K562 (cell line): ENCODE results near the gene LRRC57. TPM values are rescaled to one million over a fixed set of nuclear protein-coding genes. Genes with fewer than 3 reads are reported as not detected.

ENCODE experiments used
- ATAC-seq: fragments of 200-7000 bp; cut with Tn5 transposase; 3 replicates; pipeline ENCODE4 v1.9.1; 2020; ENCODE audit warnings: moderate library complexity
- BruUV-seq: library from RNA; stranded (reverse); fragments of 400-500 nt; replicated peaks from 2 replicates; lab custom pipeline; 2021; lab: Mats Ljungman, UMichigan
- CTCF ChIA-PET: fragments of 300-600 bp; formaldehyde crosslinking; extraction: SDS; loops from one replicate; lab custom pipeline; 2021; ENCODE audit warnings: low intra/inter-chr PET ratio; lab: Yijun Ruan, JAX
- POLR2A ChIA-PET: fragments of 300-600, 350-650 bp; sonication (Branson Sonifier 250); formaldehyde crosslinking; extraction: SDS; loops from one replicate; lab custom pipeline; 2021; ENCODE audit warnings: antibody characterized with exemption, inconsistent platforms; lab: Yijun Ruan, JAX
- DNase-seq, 4 experiments: peaks; one replicate each; pipeline versions ENCODE4 v3.0.0 to v3.0.0-alpha.2; 2011 to 2018; ENCODE audit warnings: low spot score in 3 of 4, mixed read lengths in 3 of 4; ENCODE audit errors: extremely low read depth in 1 of 4
- FAIRE-seq: peaks from 2 replicates; lab custom pipeline; 2011; peaks lifted over from hg19 to GRCh38; lab: Jason Lieb, UNC
- H2AFZ ChIP-seq: 2 replicates; pipeline ENCODE4 v1.6.0; 2011; ENCODE audit warnings: low read depth, low read length, control low read depth, inconsistent platforms
- H3K27ac ChIP-seq: fragments of 200-600 bp; 3 replicates; pipeline ENCODE4 v1.8.0; 2011; ENCODE audit warnings: low read depth, mild to moderate bottlenecking, control low read depth, inconsistent platforms, low read length, moderate library complexity, mixed read lengths; ENCODE audit errors: extremely low read depth
- H3K27me3 ChIP-seq, 2 experiments: fragments of 300-600 bp in 1 of 2; 2 replicates in 1 of 2; 3 replicates in 1 of 2; pipeline versions ENCODE4 v1.6.0 to v1.8.0; 2011; ENCODE audit warnings: inconsistent platforms in 2 of 2, low read length in 2 of 2, mild to moderate bottlenecking in 1 of 2, mixed read lengths in 1 of 2, moderate library complexity in 1 of 2; ENCODE audit not compliant: control insufficient read depth in 2 of 2, insufficient read depth in 2 of 2
- H3K36me3 ChIP-seq: fragments of 300-600 bp; 3 replicates; pipeline ENCODE4 v1.8.0; 2011; ENCODE audit warnings: mild to moderate bottlenecking, low read length, inconsistent platforms; ENCODE audit not compliant: control insufficient read depth, insufficient read depth
- H3K4me1 ChIP-seq, 2 experiments: fragments of 200-600 bp in 1 of 2; replicated peaks in 1 of 2; 2 replicates in 1 of 2; 3 replicates in 1 of 2; pipeline versions ENCODE4 v1.5.1 to v1.8.0; 2011; ENCODE audit warnings: inconsistent platforms in 2 of 2, low read length in 2 of 2, mild to moderate bottlenecking in 1 of 2, mixed read lengths in 1 of 2, moderate library complexity in 1 of 2; ENCODE audit not compliant: control insufficient read depth in 2 of 2, insufficient read depth in 2 of 2
- H3K4me2 ChIP-seq: 2 replicates; pipeline ENCODE4 v1.6.1; 2011; ENCODE audit warnings: low read length, control low read depth, inconsistent platforms, mixed read lengths; ENCODE audit not compliant: insufficient read depth
- H3K4me3 ChIP-seq: fragments of 200-600 bp; sonication (generic), shearing (Covaris generic); 2 replicates; pipeline ENCODE4 v1.5.1; 2016; ENCODE audit warnings: control low read depth, inconsistent platforms
- H3K79me2 ChIP-seq: fragments of 200-600 bp; 3 replicates; pipeline ENCODE4 v1.8.0; 2011; ENCODE audit warnings: low read length, inconsistent platforms; ENCODE audit not compliant: control insufficient read depth, insufficient read depth
- H3K9ac ChIP-seq, 2 experiments: 2 replicates each; pipeline versions ENCODE4 v1.6.0 to v1.6.1; 2011; ENCODE audit warnings: low read depth in 2 of 2, low read length in 2 of 2, control low read depth in 1 of 2, inconsistent platforms in 1 of 2, mild to moderate bottlenecking in 1 of 2, mixed read lengths in 1 of 2; ENCODE audit not compliant: insufficient read depth in 1 of 2
- H3K9me1 ChIP-seq: one replicate; pipeline ENCODE4 v1.6.0; 2011; ENCODE audit warnings: inconsistent platforms, mild to moderate bottlenecking, low read length, moderate library complexity; ENCODE audit not compliant: control insufficient read depth, insufficient read depth
- H3K9me3 ChIP-seq: replicated peaks from 2 replicates; pipeline ENCODE4 v1.5.1; 2011; ENCODE audit warnings: low read depth, low read length, inconsistent platforms; ENCODE audit not compliant: control insufficient read depth, insufficient read depth
- H4K20me1 ChIP-seq: replicated peaks from 2 replicates; pipeline ENCODE4 v1.6.1; 2011; ENCODE audit warnings: low read length, inconsistent platforms, mixed read lengths; ENCODE audit not compliant: control insufficient read depth, insufficient read depth
- AFF4 ChIP-seq: sonication (generic); formaldehyde crosslinking; IDR thresholded peaks from 2 replicates; pipeline ENCODE4 v1.8.0; 2023; ENCODE audit warnings: mild to moderate bottlenecking, missing genetic modification reagents
- CSDE1 ChIP-seq, 2 experiments: fragments of 450-650 bp; IDR thresholded peaks; 2 replicates each; pipeline ENCODE4 v1.6.1; 2016; ENCODE audit warnings: mild to moderate bottlenecking in 1 of 2
- E2F6 ChIP-seq, 2 experiments: IDR thresholded peaks; 2 replicates each; pipeline ENCODE4 v1.6.1; 2011; ENCODE audit warnings: borderline replicate concordance in 1 of 2, control low read depth in 1 of 2, low read depth in 1 of 2, low read length in 1 of 2, mild to moderate bottlenecking in 1 of 2, mixed read lengths in 1 of 2, moderate library complexity in 1 of 2; ENCODE audit not compliant: insufficient read depth in 1 of 2, insufficient read length in 1 of 2, poor library complexity in 1 of 2, severe bottlenecking in 1 of 2; ENCODE audit errors: extremely low read depth in 1 of 2
- ESRRA ChIP-seq: fragments of 450-650 bp; IDR thresholded peaks from 2 replicates; pipeline ENCODE4 v1.6.1; 2014; ENCODE audit warnings: low read depth, mild to moderate bottlenecking, moderate library complexity, borderline replicate concordance
- MTA1 ChIP-seq: fragments of 450-650 bp; IDR thresholded peaks from 2 replicates; pipeline ENCODE4 v1.6.1; 2017; ENCODE audit warnings: borderline replicate concordance
- POLR2AphosphoS5 ChIP-seq: IDR thresholded peaks from 2 replicates; pipeline ENCODE4 v1.6.1; 2011; ENCODE audit warnings: mild to moderate bottlenecking, low read depth, low read length, moderate library complexity; ENCODE audit not compliant: control insufficient read depth, insufficient read depth
- POLR2H ChIP-seq: IDR thresholded peaks from 2 replicates; pipeline ENCODE4 v1.6.1; 2016; ENCODE audit warnings: missing genetic modification characterization, low read depth, mild to moderate bottlenecking, control low read depth, missing compliant biosample characterization, moderate library complexity
- ZNF639 ChIP-seq, 2 experiments: fragments of 200-800 bp in 1 of 2; sonication (Bioruptor generic) in 1 of 2; sonication (generic) in 1 of 2; formaldehyde crosslinking in 1 of 2; IDR thresholded peaks in 1 of 2; conservative IDR thresholded peaks in 1 of 2; 2 replicates each; pipeline versions ENCODE4 v1.5.0 to v1.6.1; 2016 to 2020; ENCODE audit warnings: missing compliant biosample characterization in 1 of 2, missing genetic modification characterization in 1 of 2, missing genetic modification reagents in 1 of 2
- WGBS: fragments of 100-300 bp; shearing (Covaris generic); methylation state at CpG from one replicate; pipeline ENCODE4 v1.1.6; 2016; ENCODE audit warnings: low coverage, mixed read lengths; ENCODE audit not compliant: insufficient coverage; ENCODE audit errors: missing lambda C conversion rate; 5-methylcytosine and 5-hydroxymethylcytosine counted together
- in situ Hi-C: fragments of 300-500 bp; cut with MboI; formaldehyde crosslinking; loops from 4 replicates; pipeline ENCODE4 v1.15.0; 2018; ENCODE audit warnings: inconsistent platforms, mixed read lengths
- intact Hi-C: fragments of 100-400 bp; cut with micrococcal nuclease; formaldehyde crosslinking; loops from 2 replicates; pipeline ENCODE4 v1.14.2; 2022
- polyA plus RNA-seq, 8 experiments: library from polyadenylated mRNA; depleted of rRNA in 4 of 8; stranded (reverse) in 5 of 8; unstranded in 3 of 8; fragments of >200 nt; fragmentation: Nextera tagmentation in 2 of 8; fragmentation: Illumina TruSeq in 1 of 8; extraction: Ambion mirVana in 2 of 8; extraction: Trizol in 1 of 8; gene quantifications; 2 replicates each; pipeline versions ENCODE4 v1.2.1 to v1.2.3, GENCODE V29; 2011 to 2014; ENCODE audit warnings: inconsistent platforms in 1 of 8, missing spikeins in 1 of 8
- total RNA-seq, 7 experiments: library from RNA; depleted of rRNA in 6 of 7; stranded (reverse); fragments of >200 nt in 6 of 7; fragmentation: Illumina TruSeq in 2 of 7; extraction: Trizol in 2 of 7; gene quantifications; 2 replicates each; pipeline versions ENCODE4 v1.2.1 to v1.2.3, GENCODE V29; 2011 to 2021; ENCODE audit warnings: low replicate concordance in 1 of 7
- TF ChIP-seq, protein P1 (sequence below): sonication (generic); formaldehyde crosslinking; IDR thresholded peaks from 2 replicates; pipeline ENCODE4 v1.8.0; 2022; ENCODE audit warnings: mild to moderate bottlenecking, missing genetic modification reagents

Gene LRRC57
- total and polyA plus RNA-seq, 9 of the 15 experiments (the other 6 are each of a cell fraction or from before 2014, with no cell fraction given), result 3.9 to 20.4 (median 14.8) TPM

GRCh38 chr15:42490671-42491538 is 57.7 kb downstream of the LRRC57 start, which contains the start of gene ZNF106:
TSS of gene ZNF106 (minus strand) at chr15:42491141. CDS start at chr15:42472289, 18,852 bp downstream.
- no TSS peak for BruUV-seq
- peak within 1 kb of the TSS; percentile 100 for H3K27ac ChIP-seq
- no peaks in the 10 kb centered on the region for H3K9me3 ChIP-seq
- peak within 1 kb of the TSS; percentile 92 to 98 for H3K9ac ChIP-seq
- peaks cover 7 to 12% of the 10 kb centered on the region in 2 experiments for H3K4me1 ChIP-seq
- peak within 1 kb of the TSS; percentile 79 for H3K4me3 ChIP-seq
- POLR2A ChIA-PET, result interaction anchor here (0.5 to 2.5 kb wide), 12 partner anchors 9 to 918 kb away, joined by 3 to 13 read pairs (median 3); no protein-coding TSS in a partner anchor
- H3K79me2 ChIP-seq, result peaks cover 52% of the 10 kb centered on the region
- H3K36me3 ChIP-seq, result peaks cover 7% of the 10 kb centered on the region; the same call in 2 of the 3 replicates
- peak within 1 kb of the TSS; percentile 99 for H3K4me2 ChIP-seq
- intact Hi-C loops (no loop called here), in situ Hi-C loops (no loop called here)
- DNase-seq (peak; percentile 94 to 97 (median 96)), FAIRE-seq (peak; percentile 89), ATAC-seq (peak; percentile 81)
- CTCF ChIA-PET, result no interaction called here
- H2AFZ ChIP-seq, result peak within 1 kb of the TSS; percentile 99
- no peaks in the 10 kb centered on the region for H3K27me3 ChIP-seq
- no peaks in the 10 kb centered on the region for H4K20me1 ChIP-seq
- WGBS, result under 1% methylated on average over 45 of the region's 51 CpGs
- no peaks in the 10 kb centered on the region for H3K9me1 ChIP-seq
- TF ChIP-seq AFF4 (CRISPR knock-in tag), result peak; percentile 95
- peak in 1 of 2 experiments; percentile 54; a peak in 1 of 4 replicates for TF ChIP-seq CSDE1 (IDR thresholded peaks at IDR 0.05)
- TF ChIP-seq E2F6 (IDR thresholded peaks at IDR 0.05; ENCODE audit: borderline replicate concordance in 1 of 2, extremely low read depth in 1 of 2, insufficient read depth in 1 of 2, insufficient read length in 1 of 2, low read depth in 1 of 2, low read length in 1 of 2, poor library complexity in 1 of 2, severe bottlenecking in 1 of 2), result peak in 1 of 2 experiments; percentile 61
- peak; percentile 69; the same call in 1 of the 2 replicates for TF ChIP-seq ESRRA
- TF ChIP-seq, protein P1, sequence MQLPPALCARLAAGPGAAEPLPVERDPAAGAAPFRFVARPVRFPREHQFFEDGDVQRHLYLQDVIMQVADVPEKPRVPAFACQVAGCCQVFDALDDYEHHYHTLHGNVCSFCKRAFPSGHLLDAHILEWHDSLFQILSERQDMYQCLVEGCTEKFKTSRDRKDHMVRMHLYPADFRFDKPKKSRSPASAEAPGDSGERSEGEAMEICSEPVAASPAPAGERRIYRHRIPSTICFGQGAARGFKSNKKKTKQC, result 0 out of 2 replicates have a peak, but pooled peaks have one; percentile 42
- peak; percentile 46; the same call in 1 of the 2 replicates for TF ChIP-seq MTA1
- TF ChIP-seq POLR2AphosphoS5, result peak; percentile 72
- TF ChIP-seq POLR2H, result peak; percentile 71
- TF ChIP-seq ZNF639 (CRISPR knock-in tag; conservative IDR thresholded peaks at IDR 0.05 in 1 of 2, IDR thresholded peaks at IDR 0.05 in 1 of 2), result peak in 1 of 2 experiments; percentile 78; a peak in 2 of 4 replicates
